HEK293T (cell line): ENCODE measurements around the gene TRPC4.

Experiments
- FOXM1 ChIP-seq: fragments of 450-650 bp; IDR thresholded peaks from 2 replicates; pipeline ENCODE4 v1.6.1; 2017; ENCODE audit warnings: mild to moderate bottlenecking, borderline replicate concordance
- HDGF ChIP-seq: fragments of 450-650 bp; IDR thresholded peaks from 2 replicates; pipeline ENCODE4 v1.6.1; 2017; ENCODE audit warnings: antibody characterized with exemption, borderline replicate concordance
- SP1 ChIP-seq: fragments of 450-650 bp; IDR thresholded peaks from 2 replicates; pipeline ENCODE4 v1.6.1; 2017
- SUZ12 ChIP-seq: fragments of 450-650 bp; IDR thresholded peaks from 2 replicates; pipeline ENCODE4 v1.6.1; 2016; ENCODE audit warnings: mild to moderate bottlenecking
- TARDBP ChIP-seq: fragments of 450-650 bp; IDR thresholded peaks from 2 replicates; pipeline ENCODE4 v1.6.1; 2016
- TF ChIP-seq, protein P1 (sequence below): fragments of 450-650 bp; IDR thresholded peaks from 2 replicates; pipeline ENCODE4 v1.6.1; 2016

DNA sequence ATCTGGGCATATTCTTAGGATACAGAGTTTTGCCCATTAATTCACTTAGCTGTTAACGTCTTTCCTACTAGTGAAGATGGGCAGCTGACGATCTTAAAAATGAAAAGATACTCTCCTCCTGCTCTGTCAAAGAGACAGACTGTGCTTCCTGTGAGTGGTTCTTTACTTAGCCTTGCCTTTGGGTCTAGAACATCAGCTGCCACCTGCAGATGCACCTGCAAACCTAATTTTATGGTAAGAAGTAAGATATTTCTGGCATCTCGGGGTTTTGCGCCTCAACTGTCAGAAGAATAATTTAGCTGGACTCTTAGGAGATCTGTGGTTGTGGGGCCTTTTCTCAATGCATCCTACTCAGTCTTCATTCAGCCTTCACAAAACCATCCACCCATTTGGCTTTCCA lies 36.2 kb downstream of the TRPC4 start:
- TF ChIP-seq SP1 (no peak), FOXM1 (no peak), HDGF (no peak), SUZ12 (no peak), TARDBP (no peak)
- TF ChIP-seq, protein P1, sequence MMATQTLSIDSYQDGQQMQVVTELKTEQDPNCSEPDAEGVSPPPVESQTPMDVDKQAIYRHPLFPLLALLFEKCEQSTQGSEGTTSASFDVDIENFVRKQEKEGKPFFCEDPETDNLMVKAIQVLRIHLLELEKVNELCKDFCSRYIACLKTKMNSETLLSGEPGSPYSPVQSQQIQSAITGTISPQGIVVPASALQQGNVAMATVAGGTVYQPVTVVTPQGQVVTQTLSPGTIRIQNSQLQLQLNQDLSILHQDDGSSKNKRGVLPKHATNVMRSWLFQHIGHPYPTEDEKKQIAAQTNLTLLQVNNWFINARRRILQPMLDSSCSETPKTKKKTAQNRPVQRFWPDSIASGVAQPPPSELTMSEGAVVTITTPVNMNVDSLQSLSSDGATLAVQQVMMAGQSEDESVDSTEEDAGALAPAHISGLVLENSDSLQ = no peak
